Ovary (tissue), 3 donors: ENCODE results near the gene NUBP2.

ENCODE experiments used
- EP300 ChIP-seq: sonication (generic); formaldehyde crosslinking; IDR thresholded peaks from one replicate; pipeline ENCODE4 v1.6.1; 2017; ENCODE audit warnings: antibody characterized with exemption
- TF ChIP-seq, protein P1 (sequence below), 3 donors: fragments of 450-650 bp in 2 of 3; fragments of 200-600 bp in 1 of 3; IDR thresholded peaks; one replicate each; pipeline versions ENCODE4 v1.5.1 to v1.8.0; 2016 to 2022; ENCODE audit warnings: antibody characterized with exemption in 3 of 3, mild to moderate bottlenecking in 1 of 3
- donor health status: DM: no; HTN: no; CAD: no.

GRCh38 chr16:1817276-1817589 lies 34.5 kb downstream of the NUBP2 start:
- TF ChIP-seq, protein P1, sequence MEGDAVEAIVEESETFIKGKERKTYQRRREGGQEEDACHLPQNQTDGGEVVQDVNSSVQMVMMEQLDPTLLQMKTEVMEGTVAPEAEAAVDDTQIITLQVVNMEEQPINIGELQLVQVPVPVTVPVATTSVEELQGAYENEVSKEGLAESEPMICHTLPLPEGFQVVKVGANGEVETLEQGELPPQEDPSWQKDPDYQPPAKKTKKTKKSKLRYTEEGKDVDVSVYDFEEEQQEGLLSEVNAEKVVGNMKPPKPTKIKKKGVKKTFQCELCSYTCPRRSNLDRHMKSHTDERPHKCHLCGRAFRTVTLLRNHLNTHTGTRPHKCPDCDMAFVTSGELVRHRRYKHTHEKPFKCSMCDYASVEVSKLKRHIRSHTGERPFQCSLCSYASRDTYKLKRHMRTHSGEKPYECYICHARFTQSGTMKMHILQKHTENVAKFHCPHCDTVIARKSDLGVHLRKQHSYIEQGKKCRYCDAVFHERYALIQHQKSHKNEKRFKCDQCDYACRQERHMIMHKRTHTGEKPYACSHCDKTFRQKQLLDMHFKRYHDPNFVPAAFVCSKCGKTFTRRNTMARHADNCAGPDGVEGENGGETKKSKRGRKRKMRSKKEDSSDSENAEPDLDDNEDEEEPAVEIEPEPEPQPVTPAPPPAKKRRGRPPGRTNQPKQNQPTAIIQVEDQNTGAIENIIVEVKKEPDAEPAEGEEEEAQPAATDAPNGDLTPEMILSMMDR (IDR thresholded peaks at IDR 0.05): no peak
- no peak for TF ChIP-seq EP300
